Effector CD4-positive, alpha-beta T cell (primary cell): ENCODE results near the gene CD58.

Experiments used
- DNase-seq: peaks from one replicate; pipeline ENCODE4 v3.0.0-alpha.2; 2020

The CD58 gene

GRCh38 chr1:116538544-116538943, 32.3 kb downstream of the CD58 start:
- no peak for DNase-seq

- DNase-seq = no peak
These were observed 32.9 kb downstream of the CD58 start for GRCh38 chr1:116537898-116538297.

- DNase-seq = no peak
These were observed 33.6 kb downstream of the CD58 start for GRCh38 chr1:116537040-116537831.

GRCh38 chr1:116534014-116534739, 36.6 kb downstream of the CD58 start:
- no peak for DNase-seq

GRCh38 chr1:116533429-116533820, 37.4 kb downstream of the CD58 start:
- no peak for DNase-seq

GRCh38 chr1:116532671-116533428, 38.0 kb downstream of the CD58 start:
- no peak for DNase-seq

GRCh38 chr1:116531917-116532316, 38.9 kb downstream of the CD58 start:
- no peak for DNase-seq

- no peak for DNase-seq
These were observed 41.1 kb downstream of the CD58 start for GRCh38 chr1:116529681-116530080.

GRCh38 chr1:116529199-116529631, 41.6 kb downstream of the CD58 start:
- no peak for DNase-seq

- no peak for DNase-seq
These were observed 42.3 kb downstream of the CD58 start for GRCh38 chr1:116528329-116529083.

- DNase-seq = no peak
These were observed 45.4 kb downstream of the CD58 start for GRCh38 chr1:116525440-116525839.

GRCh38 chr1:116521186-116521585, 49.6 kb downstream of the CD58 start:
- DNase-seq = no peak

GRCh38 chr1:116518400-116518799, 52.4 kb downstream of the CD58 start:
- no peak for DNase-seq

GRCh38 chr1:116516631-116517030, 54.2 kb downstream of the CD58 start:
- no peak for DNase-seq

GRCh38 chr1:116515702-116516101, 55.1 kb downstream of the CD58 start:
- peak; percentile 21 for DNase-seq

- peak; percentile 54 for DNase-seq
These were observed 55.9 kb downstream of the CD58 start for GRCh38 chr1:116514708-116515525.

- DNase-seq = no peak
These were observed 56.9 kb downstream of the CD58 start for GRCh38 chr1:116513956-116514355.

- no peak for DNase-seq
These were observed 59.3 kb downstream of the CD58 start for GRCh38 chr1:116511459-116512019.

- DNase-seq = no peak
These were observed 60.5 kb downstream of the CD58 start for GRCh38 chr1:116510361-116510760.

- no peak for DNase-seq
These were observed 61.5 kb downstream of the CD58 start for GRCh38 chr1:116508984-116509980.
